ENCODE data around the gene ADGRD2. TPM values are rescaled to one million over a fixed set of nuclear protein-coding genes. Genes with fewer than 3 reads are reported as not detected.

Gene ADGRD2
- total RNA-seq, 1 experiment from 2014 or later, result not detected

- H3K36me3 ChIP-seq (ENCODE audit: low read depth, low read length), result no peaks in the 10 kb centered on the region
- H3K4me2 ChIP-seq (ENCODE audit: low read length), result no peak overlapping the region
- CTCF ChIA-PET, result no interaction called here
- intact Hi-C loops (cut with micrococcal nuclease), result no loop called here
- H4K20me1 ChIP-seq (ENCODE audit: low read length), result no peaks in the 10 kb centered on the region
- H3K4me1 ChIP-seq (ENCODE audit: insufficient read depth, low read length), result no peaks in the 10 kb centered on the region
- no peak for ATAC-seq
- DNase-seq, result no peak
- TF ChIP-seq EZH2phosphoT487 (IDR thresholded peaks at IDR 0.05; ENCODE audit: borderline replicate concordance, low read length) (no peak), EZH2 (IDR thresholded peaks at IDR 0.05; ENCODE audit: low read length, unreplicated experiment) (no peak), CTCF (conservative IDR thresholded peaks at IDR 0.05; ENCODE audit: low read depth, low read length) (no peak)
- POLR2A ChIA-PET (ENCODE audit: unreplicated experiment), result no interaction called here
- no peaks in the 10 kb centered on the region for H3F3A ChIP-seq (ENCODE audit: low read length, unreplicated experiment)
- H3K9ac ChIP-seq (ENCODE audit: low read length), result no peak overlapping the region
- no peak overlapping the region for H3K27ac ChIP-seq (ENCODE audit: low read length)
- no peak overlapping the region for H2AFZ ChIP-seq (ENCODE audit: low read length)
- H3K27me3 ChIP-seq (ENCODE audit: low read length), result no peaks in the 10 kb centered on the region
- no peak overlapping the region for H3K4me3 ChIP-seq (ENCODE audit: low read length)
- no peaks in the 10 kb centered on the region for H3K9me3 ChIP-seq (ENCODE audit: low read length)
- H3K79me2 ChIP-seq (ENCODE audit: low read length), result no peaks in the 10 kb centered on the region
- no TSS peak for BruUV-seq (replicated peaks)
- H3K9me2 ChIP-seq (replicated peaks; ENCODE audit: low read length), result no peaks in the 10 kb centered on the region
Observed at GRCh38 chr9:124501771-124502320, 51.6 kb downstream of the ADGRD2 start.

GRCh38 chr9:124502711-124503702 lies 52.8 kb downstream of the ADGRD2 start:
- no peaks in the 10 kb centered on the region for H3F3A ChIP-seq (ENCODE audit: low read length, unreplicated experiment)
- no peak overlapping the region for H3K27ac ChIP-seq (ENCODE audit: low read length)
- no peaks in the 10 kb centered on the region for H3K4me1 ChIP-seq (ENCODE audit: insufficient read depth, low read length)
- H3K79me2 ChIP-seq (ENCODE audit: low read length), result no peaks in the 10 kb centered on the region
- DNase-seq (no peak), ATAC-seq (no peak)
- TF ChIP-seq EZH2phosphoT487 (IDR thresholded peaks at IDR 0.05; ENCODE audit: borderline replicate concordance, low read length) (no peak), CTCF (conservative IDR thresholded peaks at IDR 0.05; ENCODE audit: low read depth, low read length) (no peak), EZH2 (IDR thresholded peaks at IDR 0.05; ENCODE audit: low read length, unreplicated experiment) (no peak)
- H3K9ac ChIP-seq (ENCODE audit: low read length), result no peak overlapping the region
- intact Hi-C loops (cut with micrococcal nuclease), result no loop called here
- no TSS peak for BruUV-seq (replicated peaks)
- no peak overlapping the region for H3K4me3 ChIP-seq (ENCODE audit: low read length)
- no peaks in the 10 kb centered on the region for H4K20me1 ChIP-seq (ENCODE audit: low read length)
- CTCF ChIA-PET, result no interaction called here
- H3K9me3 ChIP-seq (ENCODE audit: low read length), result no peaks in the 10 kb centered on the region
- POLR2A ChIA-PET (ENCODE audit: unreplicated experiment), result no interaction called here
- no peaks in the 10 kb centered on the region for H3K36me3 ChIP-seq (ENCODE audit: low read depth, low read length)
- no peak overlapping the region for H3K4me2 ChIP-seq (ENCODE audit: low read length)
- H2AFZ ChIP-seq (ENCODE audit: low read length), result no peak overlapping the region
- no peaks in the 10 kb centered on the region for H3K27me3 ChIP-seq (ENCODE audit: low read length)
- H3K9me2 ChIP-seq (replicated peaks; ENCODE audit: low read length), result no peaks in the 10 kb centered on the region

Data from PC-3 (cell line).